HCT116 (cell line): Measurements from ENCODE around the gene RNF220. TPM values are rescaled to one million over a fixed set of nuclear protein-coding genes. Genes with fewer than 3 reads are reported as not detected.

Source experiments
- ATAC-seq: fragments of 200-7000 bp; cut with Tn5 transposase; 2 replicates; pipeline ENCODE4 v1.9.1; 2020; ENCODE audit warnings: mild to moderate bottlenecking, moderate library complexity
- BruUV-seq: library from RNA; stranded (reverse); fragments of 400-500 nt; replicated peaks from 2 replicates; lab custom pipeline; 2021; lab: Mats Ljungman, UMichigan
- CTCF ChIA-PET: fragments of 300-600 bp; sonication (Branson Sonifier 250); formaldehyde crosslinking; loops from one replicate; lab custom pipeline; 2021; ENCODE audit warnings: antibody characterized with exemption; lab: Charles Lee
- POLR2A ChIA-PET: fragments of 300-600, 350-600 bp; sonication (Branson Sonifier 250); formaldehyde crosslinking; loops from one replicate; lab custom pipeline; 2021; ENCODE audit warnings: antibody characterized with exemption; lab: Charles Lee
- RAD21 ChIA-PET, 2 experiments: fragments of 300-600 bp; sonication (Branson Sonifier 250); formaldehyde crosslinking; loops; one replicate each; lab custom pipeline; 2023; ENCODE audit warnings: low total read pairs in 2 of 2; ENCODE audit not compliant: uncharacterized antibody in 2 of 2, unreplicated experiment in 2 of 2, low non-redundant PET in 1 of 2; lab: Charles Lee
- DNase-seq: peaks from one replicate; pipeline ENCODE4 v3.0.0-alpha.2; 2010; ENCODE audit warnings: low read depth, low spot score
- H2AFZ ChIP-seq: fragments of 200-600 bp; shearing (Covaris generic), sonication (generic); 2 replicates; pipeline ENCODE4 v1.6.1; 2017; ENCODE audit warnings: low read depth, mixed run types, mixed read lengths, antibody characterized with exemption, low read length; ENCODE audit not compliant: poor library complexity, severe bottlenecking
- H3K27ac ChIP-seq: 2 replicates; pipeline ENCODE4 v1.5.1; 2012; ENCODE audit warnings: low read depth, low read length
- H3K27me3 ChIP-seq: fragments of 200-600 bp; sonication (generic); 2 replicates; pipeline ENCODE4 v1.6.1; 2016; ENCODE audit warnings: mixed run types, low read length, mixed read lengths; ENCODE audit not compliant: insufficient read depth
- H3K36me3 ChIP-seq, 2 experiments: fragments of 200-500 bp in 1 of 2; fragments of 200-600 bp in 1 of 2; sonication (Bioruptor generic) in 1 of 2; sonication (generic) in 1 of 2; 2 replicates each; pipeline versions ENCODE4 v1.5.1 to v1.6.1; 2014 to 2016; ENCODE audit warnings: low read length in 2 of 2, inconsistent platforms in 1 of 2, mixed read lengths in 1 of 2, mixed run types in 1 of 2; ENCODE audit not compliant: insufficient read depth in 2 of 2, control insufficient read depth in 1 of 2
- H3K4me1 ChIP-seq, 2 experiments: fragments of 200-600 bp in 1 of 2; sonication (generic) in 1 of 2; 2 replicates each; pipeline versions ENCODE4 v1.5.1 to v1.6.1; 2012 to 2017; ENCODE audit warnings: low read length in 2 of 2, inconsistent platforms in 1 of 2, mild to moderate bottlenecking in 1 of 2, mixed read lengths in 1 of 2, mixed run types in 1 of 2, moderate library complexity in 1 of 2; ENCODE audit not compliant: insufficient read depth in 2 of 2, control insufficient read depth in 1 of 2
- H3K4me2 ChIP-seq: fragments of 200-600 bp; sonication (generic); 2 replicates; pipeline ENCODE4 v1.6.1; 2017; ENCODE audit warnings: mixed run types, low read length, mixed read lengths
- H3K4me3 ChIP-seq, 2 experiments: fragments of 200-600 bp in 1 of 2; sonication (generic) in 1 of 2; replicated peaks in 1 of 2; 2 replicates each; pipeline ENCODE4 v1.5.1; 2011 to 2016; ENCODE audit warnings: low read length in 2 of 2, control low read depth in 1 of 2, low read depth in 1 of 2, mild to moderate bottlenecking in 1 of 2, mixed read lengths in 1 of 2, mixed run types in 1 of 2
- H3K79me2 ChIP-seq: fragments of 200-600 bp; sonication (generic); 2 replicates; pipeline ENCODE4 v1.6.1; 2017; ENCODE audit warnings: mild to moderate bottlenecking, mixed run types, low read length, moderate library complexity, mixed read lengths; ENCODE audit not compliant: insufficient read depth
- H3K9ac ChIP-seq: fragments of 200-600 bp; sonication (generic); 2 replicates; pipeline ENCODE4 v1.6.1; 2016; ENCODE audit warnings: low read length, mixed read lengths
- H3K9me2 ChIP-seq: fragments of 200-600 bp; sonication (generic), shearing (Covaris generic); 2 replicates; pipeline ENCODE4 v1.6.1; 2017; ENCODE audit warnings: mixed run types, mild to moderate bottlenecking, moderate library complexity; ENCODE audit not compliant: insufficient read depth
- H3K9me3 ChIP-seq, 2 experiments: fragments of 200-500 bp in 1 of 2; fragments of 200-600 bp in 1 of 2; sonication (Bioruptor generic) in 1 of 2; sonication (generic) in 1 of 2; 2 replicates each; pipeline ENCODE4 v1.6.1; 2014 to 2017; ENCODE audit warnings: low read length in 2 of 2, mixed read lengths in 2 of 2, inconsistent platforms in 1 of 2, low read depth in 1 of 2, mild to moderate bottlenecking in 1 of 2, mixed run types in 1 of 2, moderate library complexity in 1 of 2; ENCODE audit not compliant: control insufficient read depth in 1 of 2, insufficient read depth in 1 of 2
- H4K20me1 ChIP-seq: fragments of 200-600 bp; sonication (generic), shearing (Covaris generic); 2 replicates; pipeline ENCODE4 v1.6.1; 2017; ENCODE audit warnings: mixed run types, mild to moderate bottlenecking, moderate library complexity; ENCODE audit not compliant: insufficient read depth
- CBX3 ChIP-seq: IDR thresholded peaks from 2 replicates; pipeline ENCODE4 v1.6.1; 2012; ENCODE audit warnings: low read depth
- EZH2 ChIP-seq: fragments of 200-600 bp; sonication (generic); IDR thresholded peaks from 2 replicates; pipeline ENCODE4 v1.6.1; 2017; ENCODE audit warnings: antibody characterized with exemption, mixed run types
- EZH2phosphoT487 ChIP-seq: fragments of 200-600 bp; IDR thresholded peaks from 2 replicates; pipeline ENCODE4 v1.6.1; 2018; ENCODE audit warnings: antibody characterized with exemption, borderline replicate concordance
- FOSL1 ChIP-seq: IDR thresholded peaks from 2 replicates; pipeline ENCODE4 v1.6.1; 2012; ENCODE audit warnings: low read depth
- JUND ChIP-seq: IDR thresholded peaks from 2 replicates; pipeline ENCODE4 v1.6.1; 2012
- POLR2AphosphoS5 ChIP-seq: IDR thresholded peaks from 2 replicates; pipeline ENCODE4 v1.6.1; 2011; ENCODE audit warnings: mild to moderate bottlenecking, low read depth, low read length, moderate library complexity
- RAD21 ChIP-seq: IDR thresholded peaks from 2 replicates; pipeline ENCODE4 v1.6.1; 2012; ENCODE audit warnings: low read depth, mild to moderate bottlenecking
- SIN3A ChIP-seq: IDR thresholded peaks from 2 replicates; pipeline ENCODE4 v1.6.1; 2012; ENCODE audit warnings: low read depth
- SP1 ChIP-seq: IDR thresholded peaks from 2 replicates; pipeline ENCODE4 v1.6.1; 2012; ENCODE audit warnings: low read depth
- SRF ChIP-seq: IDR thresholded peaks from 2 replicates; pipeline ENCODE4 v1.6.1; 2012; ENCODE audit warnings: low read depth
- YY1 ChIP-seq: IDR thresholded peaks from 2 replicates; pipeline ENCODE4 v1.6.1; 2011; ENCODE audit warnings: low read length, low read depth, moderate library complexity, mild to moderate bottlenecking; ENCODE audit not compliant: insufficient replicate concordance; ENCODE audit errors: extremely low read depth
- intact Hi-C: fragments of 100-400 bp; cut with micrococcal nuclease; formaldehyde crosslinking; loops from 2 replicates; pipeline ENCODE4 v1.10.0; 2022
- total RNA-seq: library from RNA; stranded (reverse); gene quantifications from one replicate; pipeline ENCODE4 v1.2.1, GENCODE V29; 2021; ENCODE audit not compliant: unreplicated experiment
- TF ChIP-seq, protein P1 (sequence below), 3 experiments: fragments of 200-600 bp in 1 of 3; sonication (generic) in 1 of 3; IDR thresholded peaks in 2 of 3; conservative IDR thresholded peaks in 1 of 3; 2 replicates each; pipeline ENCODE4 v1.5.1; 2012 to 2017; ENCODE audit warnings: low read depth in 2 of 3, low read length in 2 of 3, antibody characterized with exemption in 1 of 3, borderline replicate concordance in 1 of 3, control low read depth in 1 of 3, mild to moderate bottlenecking in 1 of 3, mixed read lengths in 1 of 3, mixed run types in 1 of 3, moderate library complexity in 1 of 3; ENCODE audit not compliant: insufficient read depth in 1 of 3
- TF ChIP-seq, protein P2 (sequence below): IDR thresholded peaks from 2 replicates; pipeline ENCODE4 v1.6.1; 2011; ENCODE audit warnings: mild to moderate bottlenecking, low read length, moderate library complexity; ENCODE audit not compliant: insufficient replicate concordance; ENCODE audit errors: extremely low read depth
- TF ChIP-seq, protein P3 (sequence below): IDR thresholded peaks from 2 replicates; pipeline ENCODE4 v1.6.1; 2012
- TF ChIP-seq, protein P4 (sequence below): IDR thresholded peaks from 2 replicates; pipeline ENCODE4 v1.6.1; 2012; ENCODE audit warnings: low read depth
- TF ChIP-seq, protein P5 (sequence below): IDR thresholded peaks from 2 replicates; pipeline ENCODE4 v1.6.1; 2012

The RNF220 gene
- total RNA-seq, 1 experiment from 2014 or later = 84.5 TPM

DNA sequence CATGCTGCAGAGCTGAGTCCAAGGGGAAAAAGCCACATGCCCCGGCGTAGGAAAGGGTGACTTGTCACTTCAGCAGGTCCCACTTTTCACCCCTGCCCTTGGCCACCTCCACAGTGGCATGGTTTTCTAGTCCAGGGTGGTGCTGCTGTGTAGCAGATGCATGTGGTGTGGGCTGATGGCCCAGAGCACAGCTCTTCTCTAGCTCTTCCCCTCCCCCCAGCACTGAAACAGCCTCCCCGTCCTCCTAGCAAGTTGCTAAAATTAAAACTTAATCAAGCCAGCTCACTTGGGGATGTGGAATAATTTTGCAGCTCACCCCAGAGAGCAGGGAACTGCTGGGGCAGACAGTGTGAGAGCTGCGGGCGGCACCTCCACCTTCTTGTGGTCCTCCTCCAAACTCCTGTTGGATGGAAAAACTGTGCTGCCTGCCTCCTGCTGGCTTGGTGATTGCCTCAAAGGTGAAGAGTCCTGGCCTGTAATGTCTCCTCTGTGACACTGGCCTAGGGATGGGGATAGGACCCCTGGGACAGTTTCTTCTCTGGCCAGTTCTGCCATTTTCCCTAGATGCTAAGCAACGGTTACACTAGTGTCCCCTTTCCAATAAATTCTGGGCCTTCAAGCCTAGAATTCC, 91.6 kb downstream of the RNF220 start:
- no peak overlapping the region for H3K4me2 ChIP-seq
- H3K4me1 ChIP-seq = no peaks in the 10 kb centered on the region
- H3K9me3 ChIP-seq = no peaks in the 10 kb centered on the region
- H2AFZ ChIP-seq = no peak overlapping the region
- peaks cover 5% of the 10 kb centered on the region; the same call in 1 of the 2 replicates for H3K27me3 ChIP-seq
- intact Hi-C loops = no loop called here
- TF ChIP-seq EZH2 = no peak
- TF ChIP-seq EZH2phosphoT487 = no peak
- no peak for TF ChIP-seq FOSL1
- TF ChIP-seq, protein P1, sequence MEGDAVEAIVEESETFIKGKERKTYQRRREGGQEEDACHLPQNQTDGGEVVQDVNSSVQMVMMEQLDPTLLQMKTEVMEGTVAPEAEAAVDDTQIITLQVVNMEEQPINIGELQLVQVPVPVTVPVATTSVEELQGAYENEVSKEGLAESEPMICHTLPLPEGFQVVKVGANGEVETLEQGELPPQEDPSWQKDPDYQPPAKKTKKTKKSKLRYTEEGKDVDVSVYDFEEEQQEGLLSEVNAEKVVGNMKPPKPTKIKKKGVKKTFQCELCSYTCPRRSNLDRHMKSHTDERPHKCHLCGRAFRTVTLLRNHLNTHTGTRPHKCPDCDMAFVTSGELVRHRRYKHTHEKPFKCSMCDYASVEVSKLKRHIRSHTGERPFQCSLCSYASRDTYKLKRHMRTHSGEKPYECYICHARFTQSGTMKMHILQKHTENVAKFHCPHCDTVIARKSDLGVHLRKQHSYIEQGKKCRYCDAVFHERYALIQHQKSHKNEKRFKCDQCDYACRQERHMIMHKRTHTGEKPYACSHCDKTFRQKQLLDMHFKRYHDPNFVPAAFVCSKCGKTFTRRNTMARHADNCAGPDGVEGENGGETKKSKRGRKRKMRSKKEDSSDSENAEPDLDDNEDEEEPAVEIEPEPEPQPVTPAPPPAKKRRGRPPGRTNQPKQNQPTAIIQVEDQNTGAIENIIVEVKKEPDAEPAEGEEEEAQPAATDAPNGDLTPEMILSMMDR (IDR thresholded peaks at IDR 0.05 in 2 of 3, conservative IDR thresholded peaks at IDR 0.05 in 1 of 3; ENCODE audit: borderline replicate concordance in 1 of 3, insufficient read depth in 1 of 3, low read depth in 2 of 3, low read length in 2 of 3) = no peak
- no peak for TF ChIP-seq JUND
- TF ChIP-seq, protein P2, sequence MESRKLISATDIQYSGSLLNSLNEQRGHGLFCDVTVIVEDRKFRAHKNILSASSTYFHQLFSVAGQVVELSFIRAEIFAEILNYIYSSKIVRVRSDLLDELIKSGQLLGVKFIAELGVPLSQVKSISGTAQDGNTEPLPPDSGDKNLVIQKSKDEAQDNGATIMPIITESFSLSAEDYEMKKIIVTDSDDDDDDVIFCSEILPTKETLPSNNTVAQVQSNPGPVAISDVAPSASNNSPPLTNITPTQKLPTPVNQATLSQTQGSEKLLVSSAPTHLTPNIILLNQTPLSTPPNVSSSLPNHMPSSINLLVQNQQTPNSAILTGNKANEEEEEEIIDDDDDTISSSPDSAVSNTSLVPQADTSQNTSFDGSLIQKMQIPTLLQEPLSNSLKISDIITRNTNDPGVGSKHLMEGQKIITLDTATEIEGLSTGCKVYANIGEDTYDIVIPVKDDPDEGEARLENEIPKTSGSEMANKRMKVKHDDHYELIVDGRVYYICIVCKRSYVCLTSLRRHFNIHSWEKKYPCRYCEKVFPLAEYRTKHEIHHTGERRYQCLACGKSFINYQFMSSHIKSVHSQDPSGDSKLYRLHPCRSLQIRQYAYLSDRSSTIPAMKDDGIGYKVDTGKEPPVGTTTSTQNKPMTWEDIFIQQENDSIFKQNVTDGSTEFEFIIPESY = no peak
- no peak for TF ChIP-seq SIN3A
- TF ChIP-seq, protein P3, sequence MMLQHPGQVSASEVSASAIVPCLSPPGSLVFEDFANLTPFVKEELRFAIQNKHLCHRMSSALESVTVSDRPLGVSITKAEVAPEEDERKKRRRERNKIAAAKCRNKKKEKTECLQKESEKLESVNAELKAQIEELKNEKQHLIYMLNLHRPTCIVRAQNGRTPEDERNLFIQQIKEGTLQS = no peak
- TF ChIP-seq, protein P4, sequence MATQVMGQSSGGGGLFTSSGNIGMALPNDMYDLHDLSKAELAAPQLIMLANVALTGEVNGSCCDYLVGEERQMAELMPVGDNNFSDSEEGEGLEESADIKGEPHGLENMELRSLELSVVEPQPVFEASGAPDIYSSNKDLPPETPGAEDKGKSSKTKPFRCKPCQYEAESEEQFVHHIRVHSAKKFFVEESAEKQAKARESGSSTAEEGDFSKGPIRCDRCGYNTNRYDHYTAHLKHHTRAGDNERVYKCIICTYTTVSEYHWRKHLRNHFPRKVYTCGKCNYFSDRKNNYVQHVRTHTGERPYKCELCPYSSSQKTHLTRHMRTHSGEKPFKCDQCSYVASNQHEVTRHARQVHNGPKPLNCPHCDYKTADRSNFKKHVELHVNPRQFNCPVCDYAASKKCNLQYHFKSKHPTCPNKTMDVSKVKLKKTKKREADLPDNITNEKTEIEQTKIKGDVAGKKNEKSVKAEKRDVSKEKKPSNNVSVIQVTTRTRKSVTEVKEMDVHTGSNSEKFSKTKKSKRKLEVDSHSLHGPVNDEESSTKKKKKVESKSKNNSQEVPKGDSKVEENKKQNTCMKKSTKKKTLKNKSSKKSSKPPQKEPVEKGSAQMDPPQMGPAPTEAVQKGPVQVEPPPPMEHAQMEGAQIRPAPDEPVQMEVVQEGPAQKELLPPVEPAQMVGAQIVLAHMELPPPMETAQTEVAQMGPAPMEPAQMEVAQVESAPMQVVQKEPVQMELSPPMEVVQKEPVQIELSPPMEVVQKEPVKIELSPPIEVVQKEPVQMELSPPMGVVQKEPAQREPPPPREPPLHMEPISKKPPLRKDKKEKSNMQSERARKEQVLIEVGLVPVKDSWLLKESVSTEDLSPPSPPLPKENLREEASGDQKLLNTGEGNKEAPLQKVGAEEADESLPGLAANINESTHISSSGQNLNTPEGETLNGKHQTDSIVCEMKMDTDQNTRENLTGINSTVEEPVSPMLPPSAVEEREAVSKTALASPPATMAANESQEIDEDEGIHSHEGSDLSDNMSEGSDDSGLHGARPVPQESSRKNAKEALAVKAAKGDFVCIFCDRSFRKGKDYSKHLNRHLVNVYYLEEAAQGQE = no peak
- TF ChIP-seq, protein P5, sequence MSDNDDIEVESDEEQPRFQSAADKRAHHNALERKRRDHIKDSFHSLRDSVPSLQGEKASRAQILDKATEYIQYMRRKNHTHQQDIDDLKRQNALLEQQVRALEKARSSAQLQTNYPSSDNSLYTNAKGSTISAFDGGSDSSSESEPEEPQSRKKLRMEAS = no peak
- TF ChIP-seq POLR2AphosphoS5 = no peak
- TF ChIP-seq CBX3 = no peak
- no peak for TF ChIP-seq YY1
- no peak for TF ChIP-seq SP1
- TF ChIP-seq SRF = no peak
- no peak for TF ChIP-seq RAD21
- TF ChIP-seq, all 23 proteins: peak for 0
- no peaks in the 10 kb centered on the region for H3K36me3 ChIP-seq
- H3K9ac ChIP-seq = no peak overlapping the region
- no peak overlapping the region for H3K27ac ChIP-seq
- no peaks in the 10 kb centered on the region for H3K9me2 ChIP-seq
- BruUV-seq = no TSS peak
- no peaks in the 10 kb centered on the region for H3K79me2 ChIP-seq
- no peak overlapping the region for H3K4me3 ChIP-seq
- RAD21 ChIA-PET = no interaction called here
- no peaks in the 10 kb centered on the region for H4K20me1 ChIP-seq
- DNase-seq = no peak
- ATAC-seq = no peak
- CTCF ChIA-PET = interaction anchor here (1.3 kb wide), 1 partner anchor 119 kb away, joined by 4 read pairs; no protein-coding TSS in a partner anchor
- POLR2A ChIA-PET = no interaction called here
